ENCODE measurements around the gene MAK.

MAK gene

GRCh38 chr6:10747251-10747972, 90.9 kb downstream of the MAK start, which contains the start of gene TMEM14B:
TSS of gene TMEM14B (plus strand) at chr6:10747805. CDS start at chr6:10749246, 1,441 bp downstream.
- peak; percentile 86; the same call in 1 of the 2 replicates for TF ChIP-seq TAF1 (IDR thresholded peaks at IDR 0.05; ENCODE audit: borderline replicate concordance, insufficient read depth, low read length)
- no peak for TF ChIP-seq FOXP2 (optimal IDR thresholded peaks at IDR 0.05; ENCODE audit: borderline replicate concordance, extremely low read depth, extremely low read length, insufficient read depth)
- peak; percentile 94 for TF ChIP-seq POLR2AphosphoS5 (IDR thresholded peaks at IDR 0.05; ENCODE audit: low read depth, low read length)
- TF ChIP-seq REST (IDR thresholded peaks at IDR 0.05; ENCODE audit: insufficient read depth in 1 of 2, low read depth in 2 of 2, low read length in 2 of 2): 0 out of 4 replicates have a peak, but pooled peaks of 1 of the 2 experiments have one; percentile 5
- no peak for TF ChIP-seq SIN3A (IDR thresholded peaks at IDR 0.05; ENCODE audit: borderline replicate concordance, insufficient read depth, low read length)

DNA sequence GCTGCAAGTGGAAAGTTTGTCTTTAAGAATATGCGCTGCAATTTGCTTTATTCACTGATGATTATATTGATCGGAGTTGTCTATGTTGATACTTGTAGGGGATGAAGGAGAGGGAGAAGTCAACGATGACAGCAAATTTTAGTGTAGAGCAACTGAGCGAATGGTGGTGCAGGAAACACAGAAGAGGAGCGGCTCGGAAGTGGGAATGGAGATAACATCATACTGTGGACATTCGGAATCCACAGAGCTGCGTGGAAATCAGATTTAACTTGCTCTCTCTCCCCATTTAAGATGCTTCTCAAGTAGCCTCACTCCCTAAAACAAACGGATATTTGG, 91.5 kb downstream of the MAK start:
- TF ChIP-seq SIN3A (IDR thresholded peaks at IDR 0.05; ENCODE audit: borderline replicate concordance, insufficient read depth, low read length) (no peak), FOXP2 (optimal IDR thresholded peaks at IDR 0.05; ENCODE audit: borderline replicate concordance, extremely low read depth, extremely low read length, insufficient read depth) (no peak), REST (IDR thresholded peaks at IDR 0.05; ENCODE audit: insufficient read depth in 1 of 2, low read depth in 2 of 2, low read length in 2 of 2) (no peak), POLR2AphosphoS5 (IDR thresholded peaks at IDR 0.05; ENCODE audit: low read depth, low read length) (no peak), TAF1 (IDR thresholded peaks at IDR 0.05; ENCODE audit: borderline replicate concordance, insufficient read depth, low read length) (no peak)

DNA sequence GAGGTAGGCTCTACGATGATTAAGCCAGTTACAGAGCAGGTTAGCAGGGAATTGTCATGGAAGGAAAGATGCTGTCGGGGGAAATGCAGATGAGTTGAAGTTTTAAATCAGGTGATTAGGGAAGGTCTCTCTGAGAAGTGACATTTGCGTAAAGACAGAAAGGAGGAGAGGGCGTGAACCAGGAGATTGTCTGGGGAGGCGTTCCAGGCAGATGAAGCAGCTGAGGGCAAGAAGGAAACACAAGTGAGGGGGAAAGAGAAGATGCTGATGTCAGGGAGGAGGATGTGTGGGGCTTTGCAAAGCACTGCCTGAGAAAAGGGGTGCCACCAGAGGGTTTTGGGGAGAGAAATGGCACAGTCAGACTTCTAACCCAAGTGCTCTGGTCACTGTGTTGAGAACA, 93.2 kb downstream of the MAK start:
- TF ChIP-seq SIN3A (IDR thresholded peaks at IDR 0.05; ENCODE audit: borderline replicate concordance, insufficient read depth, low read length) (no peak), POLR2AphosphoS5 (IDR thresholded peaks at IDR 0.05; ENCODE audit: low read depth, low read length) (no peak), FOXP2 (optimal IDR thresholded peaks at IDR 0.05; ENCODE audit: borderline replicate concordance, extremely low read depth, extremely low read length, insufficient read depth) (no peak), REST (IDR thresholded peaks at IDR 0.05; ENCODE audit: insufficient read depth in 1 of 2, low read depth in 2 of 2, low read length in 2 of 2) (no peak), TAF1 (IDR thresholded peaks at IDR 0.05; ENCODE audit: borderline replicate concordance, insufficient read depth, low read length) (no peak)

DNA sequence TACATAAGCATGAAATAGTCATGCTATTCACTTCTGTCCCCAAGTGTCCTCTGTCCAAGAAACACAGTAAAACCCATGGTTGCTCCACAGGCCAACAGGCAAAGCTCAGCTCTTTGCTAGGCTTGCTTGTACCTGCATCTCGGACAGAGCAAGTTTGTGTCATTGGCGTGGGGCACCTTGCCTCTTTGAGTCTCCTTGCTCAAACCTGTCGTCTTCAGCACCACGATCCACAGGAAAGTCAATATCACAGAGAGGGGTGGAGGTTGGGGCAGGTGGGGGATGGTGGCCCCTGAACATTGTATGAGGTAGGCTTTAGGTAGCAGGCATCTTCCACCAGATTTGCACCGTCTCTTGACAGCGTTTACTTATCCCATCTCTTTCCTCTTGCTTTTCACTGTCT, 94.8 kb downstream of the MAK start:
- TF ChIP-seq POLR2AphosphoS5 (IDR thresholded peaks at IDR 0.05; ENCODE audit: low read depth, low read length): no peak
- TF ChIP-seq FOXP2 (optimal IDR thresholded peaks at IDR 0.05; ENCODE audit: borderline replicate concordance, extremely low read depth, extremely low read length, insufficient read depth): no peak
- no peak for TF ChIP-seq SIN3A (IDR thresholded peaks at IDR 0.05; ENCODE audit: borderline replicate concordance, insufficient read depth, low read length)
- TF ChIP-seq TAF1 (IDR thresholded peaks at IDR 0.05; ENCODE audit: borderline replicate concordance, insufficient read depth, low read length): no peak
- TF ChIP-seq REST (IDR thresholded peaks at IDR 0.05; ENCODE audit: insufficient read depth in 1 of 2, low read depth in 2 of 2, low read length in 2 of 2): no peak

Measured in PFSK-1 (cell line).